Muscle of back (tissue), 11 donors: ENCODE results near the gene POLR2F. TPM values are rescaled to one million over a fixed set of nuclear protein-coding genes. Genes with fewer than 3 reads are reported as not detected.

Source experiments
- DNase-seq, 3 donors: peaks; one replicate each; pipeline versions ENCODE4 v3.0.0 to v3.0.0-alpha.2; 2013
- polyA plus RNA-seq, 10 donors: library from polyadenylated mRNA; unstranded; fragments of 120-200 nt; gene quantifications; one replicate each; pipeline ENCODE4 v1.2.1, GENCODE V29; 2013; ENCODE audit not compliant: insufficient read length in 10 of 10

POLR2F gene
- polyA plus RNA-seq, 10 donors, result 31.9 to 57.3 (median 42.4) TPM

GRCh38 chr22:37976547-37976946 lies 23.0 kb downstream of the POLR2F start:
- DNase-seq, result no peak

GRCh38 chr22:37979782-37980181 lies 26.3 kb downstream of the POLR2F start:
- no peak for DNase-seq

GRCh38 chr22:37981282-37982011 lies 27.9 kb downstream of the POLR2F start:
- DNase-seq, result no peak

GRCh38 chr22:37982151-37982785 lies 28.8 kb downstream of the POLR2F start:
- DNase-seq, result no peak

- DNase-seq, result no peak
These were observed 29.7 kb downstream of the POLR2F start for GRCh38 chr22:37982938-37983859.

GRCh38 chr22:37983860-37984791 lies 30.6 kb downstream of the POLR2F start, which contains the start of gene SOX10:
Gene SOX10 (minus strand): TSS chr22:37984555. CDS start chr22:37983784, 771 bp downstream.
- no peak for DNase-seq

GRCh38 chr22:37985050-37985585 lies 31.6 kb downstream of the POLR2F start:
- DNase-seq, result no peak

- DNase-seq, result no peak
These were observed 32.3 kb downstream of the POLR2F start for GRCh38 chr22:37985751-37986281.

- no peak for DNase-seq
These were observed 32.9 kb downstream of the POLR2F start for GRCh38 chr22:37986371-37986770.

GRCh38 chr22:37989146-37990045 lies 35.9 kb downstream of the POLR2F start:
- DNase-seq, result no peak

GRCh38 chr22:37990301-37990700 lies 36.8 kb downstream of the POLR2F start:
- DNase-seq, result peak; percentile 24 to 55 (median 32)

GRCh38 chr22:37990862-37991261 lies 37.4 kb downstream of the POLR2F start:
- no peak for DNase-seq

GRCh38 chr22:37991731-37992442 lies 38.4 kb downstream of the POLR2F start:
- DNase-seq, result no peak

GRCh38 chr22:37994049-37994448 lies 40.5 kb downstream of the POLR2F start:
- no peak for DNase-seq

GRCh38 chr22:37994982-37995381 lies 41.5 kb downstream of the POLR2F start:
- DNase-seq, result no peak

- no peak for DNase-seq
These were observed 42.0 kb downstream of the POLR2F start for GRCh38 chr22:37995460-37995859.

GRCh38 chr22:37996079-37996478 lies 42.6 kb downstream of the POLR2F start:
- DNase-seq, result no peak

GRCh38 chr22:37996515-37997246 lies 43.2 kb downstream of the POLR2F start:
- DNase-seq, result no peak
